ENCODE data around the gene BICD1.

- TF ChIP-seq EZH2 (IDR thresholded peaks at IDR 0.05; ENCODE audit: low read length, missing control alignments) (no peak), CTCF (conservative IDR thresholded peaks at IDR 0.05 in 1 of 2, IDR thresholded peaks at IDR 0.05 in 1 of 2; ENCODE audit: low read depth in 1 of 2, low read length in 2 of 2) (no peak)
These were observed 196.5 kb downstream of the BICD1 start for GRCh38 chr12:32303174-32303549.
